Liver (tissue), 3 donors: Measurements from ENCODE around the gene PPP1R12A.

Experiments used
- EGR1 ChIP-seq, 2 donors: IDR thresholded peaks; 2 replicates each; pipeline ENCODE4 v1.6.1; 2016 to 2018; ENCODE audit warnings: antibody characterized with exemption in 2 of 2, low read depth in 2 of 2
- FOXA1 ChIP-seq: IDR thresholded peaks from 2 replicates; pipeline ENCODE4 v1.6.1; 2016; ENCODE audit warnings: antibody characterized with exemption
- JUND ChIP-seq, 2 donors: IDR thresholded peaks; 2 replicates each; pipeline ENCODE4 v1.6.1; 2016; ENCODE audit warnings: antibody characterized with exemption in 2 of 2
- RAD21 ChIP-seq, 2 donors: IDR thresholded peaks; 2 replicates each; pipeline ENCODE4 v1.6.1; 2016; ENCODE audit warnings: antibody characterized with exemption in 2 of 2, mild to moderate bottlenecking in 2 of 2
- REST ChIP-seq: IDR thresholded peaks from 2 replicates; pipeline ENCODE4 v1.6.1; 2016; ENCODE audit warnings: antibody characterized with exemption, mild to moderate bottlenecking
- RXRA ChIP-seq, 2 donors: IDR thresholded peaks; 2 replicates each; pipeline ENCODE4 v1.6.1; 2017 to 2018; ENCODE audit warnings: antibody characterized with exemption in 2 of 2, mild to moderate bottlenecking in 1 of 2
- SP1 ChIP-seq: IDR thresholded peaks from 2 replicates; pipeline ENCODE4 v1.6.1; 2018; ENCODE audit warnings: antibody characterized with exemption, mild to moderate bottlenecking
- TAF1 ChIP-seq: conservative IDR thresholded peaks from 2 replicates; pipeline ENCODE4 v1.6.1; 2016; ENCODE audit warnings: antibody characterized with exemption, mild to moderate bottlenecking
- YY1 ChIP-seq: IDR thresholded peaks from 2 replicates; pipeline ENCODE4 v1.6.1; 2016; ENCODE audit warnings: antibody characterized with exemption, mild to moderate bottlenecking
- TF ChIP-seq, protein P1 (sequence below): fragments of 150-350 bp; IDR thresholded peaks from 2 replicates; pipeline ENCODE4 v1.5.1; 2017; ENCODE audit warnings: improper control_type of control experiment, low read depth, low read length; ENCODE audit not compliant: missing input control
- TF ChIP-seq, protein P2 (sequence below): IDR thresholded peaks from 2 replicates; pipeline ENCODE4 v1.6.1; 2016; ENCODE audit warnings: antibody characterized with exemption
- donor health status: healthy.
- donor health status: healthy.

- TF ChIP-seq SP1, result no peak
- TF ChIP-seq YY1, result no peak
- no peak for TF ChIP-seq FOXA1
- TF ChIP-seq, protein P1, sequence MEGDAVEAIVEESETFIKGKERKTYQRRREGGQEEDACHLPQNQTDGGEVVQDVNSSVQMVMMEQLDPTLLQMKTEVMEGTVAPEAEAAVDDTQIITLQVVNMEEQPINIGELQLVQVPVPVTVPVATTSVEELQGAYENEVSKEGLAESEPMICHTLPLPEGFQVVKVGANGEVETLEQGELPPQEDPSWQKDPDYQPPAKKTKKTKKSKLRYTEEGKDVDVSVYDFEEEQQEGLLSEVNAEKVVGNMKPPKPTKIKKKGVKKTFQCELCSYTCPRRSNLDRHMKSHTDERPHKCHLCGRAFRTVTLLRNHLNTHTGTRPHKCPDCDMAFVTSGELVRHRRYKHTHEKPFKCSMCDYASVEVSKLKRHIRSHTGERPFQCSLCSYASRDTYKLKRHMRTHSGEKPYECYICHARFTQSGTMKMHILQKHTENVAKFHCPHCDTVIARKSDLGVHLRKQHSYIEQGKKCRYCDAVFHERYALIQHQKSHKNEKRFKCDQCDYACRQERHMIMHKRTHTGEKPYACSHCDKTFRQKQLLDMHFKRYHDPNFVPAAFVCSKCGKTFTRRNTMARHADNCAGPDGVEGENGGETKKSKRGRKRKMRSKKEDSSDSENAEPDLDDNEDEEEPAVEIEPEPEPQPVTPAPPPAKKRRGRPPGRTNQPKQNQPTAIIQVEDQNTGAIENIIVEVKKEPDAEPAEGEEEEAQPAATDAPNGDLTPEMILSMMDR, result no peak
- TF ChIP-seq TAF1, result no peak
- TF ChIP-seq EGR1 (IDR thresholded peaks at IDR 0.05; ENCODE audit: low read depth in 2 of 2), result no peak
- no peak for TF ChIP-seq JUND (IDR thresholded peaks at IDR 0.05)
- no peak for TF ChIP-seq REST
- TF ChIP-seq RAD21 (IDR thresholded peaks at IDR 0.05), result no peak
- TF ChIP-seq RXRA (IDR thresholded peaks at IDR 0.05), result no peak
- TF ChIP-seq, protein P2, sequence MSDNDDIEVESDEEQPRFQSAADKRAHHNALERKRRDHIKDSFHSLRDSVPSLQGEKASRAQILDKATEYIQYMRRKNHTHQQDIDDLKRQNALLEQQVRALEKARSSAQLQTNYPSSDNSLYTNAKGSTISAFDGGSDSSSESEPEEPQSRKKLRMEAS, result no peak
Observed at GRCh38 chr12:79725987-79726386, 208.9 kb downstream of the PPP1R12A start.
